HCT116 (cell line): ENCODE measurements around the gene P2RX5.

Experiments used
- CTCF ChIP-seq, 3 experiments: fragments of 200-600 bp in 1 of 3; sonication (generic) in 1 of 3; IDR thresholded peaks in 2 of 3; conservative IDR thresholded peaks in 1 of 3; 2 replicates each; pipeline ENCODE4 v1.5.1; 2012 to 2017; ENCODE audit warnings: low read depth in 2 of 3, low read length in 2 of 3, antibody characterized with exemption in 1 of 3, borderline replicate concordance in 1 of 3, control low read depth in 1 of 3, mild to moderate bottlenecking in 1 of 3, mixed read lengths in 1 of 3, mixed run types in 1 of 3, moderate library complexity in 1 of 3; ENCODE audit not compliant: insufficient read depth in 1 of 3
- EZH2 ChIP-seq: fragments of 200-600 bp; sonication (generic); IDR thresholded peaks from 2 replicates; pipeline ENCODE4 v1.6.1; 2017; ENCODE audit warnings: antibody characterized with exemption, mixed run types
- EZH2phosphoT487 ChIP-seq: fragments of 200-600 bp; IDR thresholded peaks from 2 replicates; pipeline ENCODE4 v1.6.1; 2018; ENCODE audit warnings: antibody characterized with exemption, borderline replicate concordance
- MAX ChIP-seq: IDR thresholded peaks from 2 replicates; pipeline ENCODE4 v1.6.1; 2012
- POLR2A ChIP-seq: IDR thresholded peaks from 2 replicates; pipeline ENCODE4 v1.7.0; 2011; ENCODE audit warnings: borderline replicate concordance; ENCODE audit not compliant: insufficient read depth, insufficient read length; ENCODE audit errors: extremely low read depth
- POLR2AphosphoS5 ChIP-seq: IDR thresholded peaks from 2 replicates; pipeline ENCODE4 v1.6.1; 2011; ENCODE audit warnings: mild to moderate bottlenecking, low read depth, low read length, moderate library complexity
- RAD21 ChIP-seq: IDR thresholded peaks from 2 replicates; pipeline ENCODE4 v1.6.1; 2012; ENCODE audit warnings: low read depth, mild to moderate bottlenecking
- SP1 ChIP-seq: IDR thresholded peaks from 2 replicates; pipeline ENCODE4 v1.6.1; 2012; ENCODE audit warnings: low read depth
- SRF ChIP-seq: IDR thresholded peaks from 2 replicates; pipeline ENCODE4 v1.6.1; 2012; ENCODE audit warnings: low read depth
- YY1 ChIP-seq: IDR thresholded peaks from 2 replicates; pipeline ENCODE4 v1.6.1; 2011; ENCODE audit warnings: low read length, low read depth, moderate library complexity, mild to moderate bottlenecking; ENCODE audit not compliant: insufficient replicate concordance; ENCODE audit errors: extremely low read depth
- ZNF274 ChIP-seq: fragments of 200-500 bp; sonication (Bioruptor generic); IDR thresholded peaks from 2 replicates; pipeline ENCODE4 v1.6.1; 2014; ENCODE audit warnings: mild to moderate bottlenecking, low read depth, low read length, inconsistent platforms
- TF ChIP-seq, protein P1 (sequence below): IDR thresholded peaks from 2 replicates; pipeline ENCODE4 v1.6.1; 2012; ENCODE audit warnings: low read depth

- TF ChIP-seq CTCF (IDR thresholded peaks at IDR 0.05 in 2 of 3, conservative IDR thresholded peaks at IDR 0.05 in 1 of 3; ENCODE audit: borderline replicate concordance in 1 of 3, insufficient read depth in 1 of 3, low read depth in 2 of 3, low read length in 2 of 3) (no peak), MAX (no peak), ZNF274 (no peak), RAD21 (no peak), POLR2AphosphoS5 (no peak), YY1 (no peak), POLR2A (no peak), EZH2 (no peak), SRF (no peak), SP1 (no peak), EZH2phosphoT487 (no peak)
- TF ChIP-seq, protein P1, sequence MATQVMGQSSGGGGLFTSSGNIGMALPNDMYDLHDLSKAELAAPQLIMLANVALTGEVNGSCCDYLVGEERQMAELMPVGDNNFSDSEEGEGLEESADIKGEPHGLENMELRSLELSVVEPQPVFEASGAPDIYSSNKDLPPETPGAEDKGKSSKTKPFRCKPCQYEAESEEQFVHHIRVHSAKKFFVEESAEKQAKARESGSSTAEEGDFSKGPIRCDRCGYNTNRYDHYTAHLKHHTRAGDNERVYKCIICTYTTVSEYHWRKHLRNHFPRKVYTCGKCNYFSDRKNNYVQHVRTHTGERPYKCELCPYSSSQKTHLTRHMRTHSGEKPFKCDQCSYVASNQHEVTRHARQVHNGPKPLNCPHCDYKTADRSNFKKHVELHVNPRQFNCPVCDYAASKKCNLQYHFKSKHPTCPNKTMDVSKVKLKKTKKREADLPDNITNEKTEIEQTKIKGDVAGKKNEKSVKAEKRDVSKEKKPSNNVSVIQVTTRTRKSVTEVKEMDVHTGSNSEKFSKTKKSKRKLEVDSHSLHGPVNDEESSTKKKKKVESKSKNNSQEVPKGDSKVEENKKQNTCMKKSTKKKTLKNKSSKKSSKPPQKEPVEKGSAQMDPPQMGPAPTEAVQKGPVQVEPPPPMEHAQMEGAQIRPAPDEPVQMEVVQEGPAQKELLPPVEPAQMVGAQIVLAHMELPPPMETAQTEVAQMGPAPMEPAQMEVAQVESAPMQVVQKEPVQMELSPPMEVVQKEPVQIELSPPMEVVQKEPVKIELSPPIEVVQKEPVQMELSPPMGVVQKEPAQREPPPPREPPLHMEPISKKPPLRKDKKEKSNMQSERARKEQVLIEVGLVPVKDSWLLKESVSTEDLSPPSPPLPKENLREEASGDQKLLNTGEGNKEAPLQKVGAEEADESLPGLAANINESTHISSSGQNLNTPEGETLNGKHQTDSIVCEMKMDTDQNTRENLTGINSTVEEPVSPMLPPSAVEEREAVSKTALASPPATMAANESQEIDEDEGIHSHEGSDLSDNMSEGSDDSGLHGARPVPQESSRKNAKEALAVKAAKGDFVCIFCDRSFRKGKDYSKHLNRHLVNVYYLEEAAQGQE, result no peak
These were observed 26.9 kb downstream of the P2RX5 start for GRCh38 chr17:3669085-3669347.
